GM21825 (cell line): Measurements from ENCODE around the gene PECR.

Experiments used
- ATAC-seq: cut with Tn5 transposase; IDR thresholded peaks from one replicate; pipeline ENCODE4 v1.9.1; 2021; ENCODE audit warnings: mild to moderate bottlenecking, moderate library complexity; ENCODE audit not compliant: unreplicated experiment

PECR gene

GRCh38 chr2:216081487-216082116 lies at the start of gene PECR, which contains the start of gene TMEM169:
TSS of gene PECR (minus strand) at chr2:216081809. CDS start at chr2:216081741, 68 bp downstream.
TSS of gene TMEM169 (plus strand) at chr2:216081919. CDS start at chr2:216095964, 14,045 bp downstream.
- peak; percentile 92 for ATAC-seq

- no peak for ATAC-seq
Observed at GRCh38 chr2:216130346-216130971, 48.9 kb upstream of the PECR start.

- ATAC-seq, result no peak
Observed at GRCh38 chr2:216126943-216127342, 45.3 kb upstream of the PECR start.

- no peak for ATAC-seq
Observed at GRCh38 chr2:216121255-216121654, 39.6 kb upstream of the PECR start.

GRCh38 chr2:216119986-216120385 lies 38.4 kb upstream of the PECR start:
- ATAC-seq, result no peak

- ATAC-seq, result no peak
Observed at GRCh38 chr2:216119146-216119545, 37.5 kb upstream of the PECR start.

- no peak for ATAC-seq
Observed at GRCh38 chr2:216118474-216118873, 36.9 kb upstream of the PECR start.

GRCh38 chr2:216117561-216118340 lies 36.1 kb upstream of the PECR start:
- no peak for ATAC-seq

- ATAC-seq, result no peak
Observed at GRCh38 chr2:216116418-216116817, 34.8 kb upstream of the PECR start.

- ATAC-seq, result peak; percentile 45
Observed at GRCh38 chr2:216114714-216115531, 33.3 kb upstream of the PECR start.

- no peak for ATAC-seq
Observed at GRCh38 chr2:216114382-216114713, 32.7 kb upstream of the PECR start.

- peak; percentile 60 for ATAC-seq
Observed at GRCh38 chr2:216113572-216113971, 32.0 kb upstream of the PECR start.

- ATAC-seq, result no peak
Observed at GRCh38 chr2:216112926-216113325, 31.3 kb upstream of the PECR start.

GRCh38 chr2:216111122-216111521 lies 29.5 kb upstream of the PECR start:
- no peak for ATAC-seq

GRCh38 chr2:216110620-216111019 lies 29.0 kb upstream of the PECR start:
- no peak for ATAC-seq

- no peak for ATAC-seq
Observed at GRCh38 chr2:216109962-216110614, 28.5 kb upstream of the PECR start.

- peak; percentile 55 for ATAC-seq
Observed at GRCh38 chr2:216108967-216109921, 27.6 kb upstream of the PECR start, which contains the start of gene XRCC5. TSS of gene XRCC5 (plus strand) at chr2:216109348. CDS start at chr2:216109437, 89 bp downstream.

- ATAC-seq, result no peak
Observed at GRCh38 chr2:216108310-216108966, 26.8 kb upstream of the PECR start.

- no peak for ATAC-seq
Observed at GRCh38 chr2:216107760-216108159, 26.2 kb upstream of the PECR start.
